A673 (cell line): ENCODE measurements around the gene ZSCAN12.

Experiments used
- EZH2 ChIP-seq: fragments of 200-600 bp; sonication (generic); IDR thresholded peaks from 2 replicates; pipeline ENCODE4 v1.6.1; 2017; ENCODE audit warnings: borderline replicate concordance, low read depth, mild to moderate bottlenecking, mixed read lengths, antibody characterized with exemption, low read length; ENCODE audit not compliant: poor library complexity, severe bottlenecking
- TF ChIP-seq, protein P1 (sequence below): fragments of 300-800, 200-600 bp; sonication (generic); conservative IDR thresholded peaks from 2 replicates; pipeline ENCODE4 v1.5.1; 2017; ENCODE audit warnings: low read depth, mild to moderate bottlenecking, antibody characterized with exemption, low read length, moderate library complexity, mixed read lengths

DNA sequence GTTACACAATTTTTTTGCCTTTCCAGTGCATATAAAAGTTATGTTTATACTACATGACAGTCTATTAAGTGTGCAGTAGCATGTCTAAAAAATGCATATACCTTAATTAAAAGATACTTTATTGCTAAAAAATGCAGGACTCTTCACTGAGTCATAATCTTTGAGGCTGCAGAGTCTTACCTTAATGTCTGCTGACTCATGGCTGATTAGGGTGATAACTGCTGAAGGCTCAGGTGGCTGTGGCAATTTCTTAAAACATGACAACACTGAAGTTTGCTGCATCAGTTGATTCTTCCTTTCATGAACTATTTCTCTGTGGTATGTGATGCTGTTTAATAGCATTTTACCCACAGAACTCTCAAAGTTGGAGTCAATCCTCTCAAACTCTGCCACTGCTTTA, 24.6 kb upstream of the ZSCAN12 start:
- TF ChIP-seq, protein P1, sequence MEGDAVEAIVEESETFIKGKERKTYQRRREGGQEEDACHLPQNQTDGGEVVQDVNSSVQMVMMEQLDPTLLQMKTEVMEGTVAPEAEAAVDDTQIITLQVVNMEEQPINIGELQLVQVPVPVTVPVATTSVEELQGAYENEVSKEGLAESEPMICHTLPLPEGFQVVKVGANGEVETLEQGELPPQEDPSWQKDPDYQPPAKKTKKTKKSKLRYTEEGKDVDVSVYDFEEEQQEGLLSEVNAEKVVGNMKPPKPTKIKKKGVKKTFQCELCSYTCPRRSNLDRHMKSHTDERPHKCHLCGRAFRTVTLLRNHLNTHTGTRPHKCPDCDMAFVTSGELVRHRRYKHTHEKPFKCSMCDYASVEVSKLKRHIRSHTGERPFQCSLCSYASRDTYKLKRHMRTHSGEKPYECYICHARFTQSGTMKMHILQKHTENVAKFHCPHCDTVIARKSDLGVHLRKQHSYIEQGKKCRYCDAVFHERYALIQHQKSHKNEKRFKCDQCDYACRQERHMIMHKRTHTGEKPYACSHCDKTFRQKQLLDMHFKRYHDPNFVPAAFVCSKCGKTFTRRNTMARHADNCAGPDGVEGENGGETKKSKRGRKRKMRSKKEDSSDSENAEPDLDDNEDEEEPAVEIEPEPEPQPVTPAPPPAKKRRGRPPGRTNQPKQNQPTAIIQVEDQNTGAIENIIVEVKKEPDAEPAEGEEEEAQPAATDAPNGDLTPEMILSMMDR: no peak
- TF ChIP-seq EZH2: no peak
